ENCODE measurements around the gene NDUFA7.

DNA sequence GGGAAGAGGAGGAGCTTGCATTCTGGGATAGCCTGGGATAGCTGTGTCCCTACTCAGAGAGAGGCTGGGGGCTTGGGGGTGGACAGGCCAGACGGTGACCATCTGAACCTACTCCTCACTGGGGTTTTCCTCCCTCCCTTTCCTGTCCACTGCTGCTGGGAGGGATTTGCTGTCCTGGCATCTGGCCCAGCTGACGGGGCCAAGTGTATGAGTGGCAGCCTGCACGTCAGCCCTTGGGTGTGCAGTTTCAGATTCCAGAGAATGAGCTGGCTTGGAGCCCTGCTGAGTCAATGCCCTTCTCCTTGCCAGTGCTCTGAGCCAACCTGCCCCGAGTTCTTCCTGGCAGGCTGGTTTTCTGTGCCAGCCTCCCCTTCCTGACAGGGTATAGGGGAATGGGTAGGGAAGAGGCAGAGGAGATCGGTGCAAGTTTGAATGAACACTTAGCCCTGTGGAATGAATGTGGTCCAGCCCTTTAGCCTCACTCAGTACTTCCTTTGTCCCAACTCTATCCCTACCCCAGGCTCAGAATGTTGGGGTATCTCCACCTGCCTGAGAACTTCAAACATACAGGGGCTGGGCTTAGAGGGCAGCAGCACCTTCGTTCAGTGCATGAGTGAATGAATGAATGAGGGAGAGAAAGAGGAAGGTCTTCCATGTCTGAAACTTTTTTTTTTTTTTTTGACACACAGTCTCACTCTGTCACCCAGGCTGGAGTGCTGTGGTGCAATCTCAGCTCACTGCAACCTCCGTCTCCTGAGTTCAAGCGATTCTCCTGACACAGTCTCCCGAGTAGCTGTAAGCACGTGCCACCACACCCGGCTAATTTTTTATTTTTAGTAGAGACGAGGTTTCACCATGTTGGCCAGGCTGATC, 41.0 kb upstream of the NDUFA7 start:
- TF ChIP-seq, protein P1, sequence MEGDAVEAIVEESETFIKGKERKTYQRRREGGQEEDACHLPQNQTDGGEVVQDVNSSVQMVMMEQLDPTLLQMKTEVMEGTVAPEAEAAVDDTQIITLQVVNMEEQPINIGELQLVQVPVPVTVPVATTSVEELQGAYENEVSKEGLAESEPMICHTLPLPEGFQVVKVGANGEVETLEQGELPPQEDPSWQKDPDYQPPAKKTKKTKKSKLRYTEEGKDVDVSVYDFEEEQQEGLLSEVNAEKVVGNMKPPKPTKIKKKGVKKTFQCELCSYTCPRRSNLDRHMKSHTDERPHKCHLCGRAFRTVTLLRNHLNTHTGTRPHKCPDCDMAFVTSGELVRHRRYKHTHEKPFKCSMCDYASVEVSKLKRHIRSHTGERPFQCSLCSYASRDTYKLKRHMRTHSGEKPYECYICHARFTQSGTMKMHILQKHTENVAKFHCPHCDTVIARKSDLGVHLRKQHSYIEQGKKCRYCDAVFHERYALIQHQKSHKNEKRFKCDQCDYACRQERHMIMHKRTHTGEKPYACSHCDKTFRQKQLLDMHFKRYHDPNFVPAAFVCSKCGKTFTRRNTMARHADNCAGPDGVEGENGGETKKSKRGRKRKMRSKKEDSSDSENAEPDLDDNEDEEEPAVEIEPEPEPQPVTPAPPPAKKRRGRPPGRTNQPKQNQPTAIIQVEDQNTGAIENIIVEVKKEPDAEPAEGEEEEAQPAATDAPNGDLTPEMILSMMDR (conservative IDR thresholded peaks at IDR 0.05 in 1 of 2, IDR thresholded peaks at IDR 0.05 in 1 of 2; ENCODE audit: low read depth in 1 of 2, low read length in 2 of 2), result no peak
- no peak for TF ChIP-seq EZH2 (IDR thresholded peaks at IDR 0.05; ENCODE audit: low read length, missing control alignments)

Data from fibroblast of lung (primary cell).